Measurements from ENCODE around the gene ERGIC1. TPM values are rescaled to one million over a fixed set of nuclear protein-coding genes. Genes with fewer than 3 reads are reported as not detected.

The ERGIC1 gene
- total RNA-seq, 1 experiment from 2014 or later, result 77.0 TPM

DNA sequence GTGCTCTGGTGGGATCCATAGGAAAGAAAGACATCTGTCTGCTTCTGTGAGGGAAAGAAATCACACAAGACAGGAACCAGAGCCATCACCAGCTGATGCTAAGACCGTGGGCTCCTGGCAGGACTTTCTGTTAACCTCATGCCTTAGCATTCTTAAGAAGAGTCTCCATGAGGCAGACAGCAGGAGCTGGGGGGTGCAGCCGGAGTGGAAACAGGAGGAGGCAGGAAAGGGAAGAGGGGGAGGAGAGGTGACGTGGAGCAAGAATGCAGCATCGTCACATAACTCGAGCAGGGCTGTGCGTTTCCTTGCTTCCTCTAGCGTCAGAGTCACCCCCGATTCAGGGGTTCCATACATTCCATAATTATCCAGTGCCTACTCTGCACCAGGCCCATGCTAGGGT is 53.6 kb downstream of the ERGIC1 start:
- Mint-ChIP-seq H3K9me3 (peaks cover 0 to 4% of the 10 kb centered on the region in 2 experiments; a peak in 2 of 5 replicates), H3K4me1 (peaks cover 3 to 19% of the 10 kb centered on the region in 2 experiments), H3K36me3 (ENCODE audit: insufficient read depth in 1 of 3, low read depth in 3 of 3) (peaks cover 21 to 50% (median 43%) of the 10 kb centered on the region in 3 experiments), H3K27me3 (ENCODE audit: low read depth) (no peaks in the 10 kb centered on the region), H3K4me3 (no peak overlapping the region), H3K27ac (peak overlapping the region in 2 of 3 experiments; percentile 20 to 83; a peak in 4 of 7 replicates)
- no peak for DNase-seq
- H3K23ac ChIP-seq (ENCODE audit: insufficient read length, low read depth, low read length), result no peak overlapping the region
- H2BK20ac ChIP-seq (ENCODE audit: low read depth, low read length, poor library complexity, severe bottlenecking), result no peak overlapping the region
- no peak overlapping the region for H3K14ac ChIP-seq (ENCODE audit: insufficient read depth, low read length)
- H3K18ac ChIP-seq (ENCODE audit: insufficient read length, low read depth, low read length), result no peak overlapping the region
- H3T11ph ChIP-seq (ENCODE audit: low read length), result no peak overlapping the region
- no peak for TF ChIP-seq CTCF (conservative IDR thresholded peaks at IDR 0.05)
- H3K27me3 ChIP-seq (ENCODE audit: insufficient read depth, low read length), result no peaks in the 10 kb centered on the region
- H3K9ac ChIP-seq (ENCODE audit: extremely low read depth, insufficient read length, low read length), result no peak overlapping the region
- no peaks in the 10 kb centered on the region for H3K23me2 ChIP-seq (ENCODE audit: insufficient read length, low read depth, low read length, poor library complexity, severe bottlenecking)
- no peak overlapping the region for H2BK5ac ChIP-seq (ENCODE audit: insufficient read length, low read length)
- H3K79me1 ChIP-seq (ENCODE audit: insufficient read depth, low read depth, low read length, poor library complexity, severe bottlenecking), result peaks cover 2% of the 10 kb centered on the region
- no peak overlapping the region for H4K91ac ChIP-seq (ENCODE audit: insufficient read length, low read depth, low read length)
- H3K9me3 ChIP-seq (ENCODE audit: control insufficient read depth, low read depth, low read length), result no peaks in the 10 kb centered on the region
- H3K79me2 ChIP-seq (ENCODE audit: insufficient read depth, low read length), result no peaks in the 10 kb centered on the region
- no peak overlapping the region for H3K27ac ChIP-seq (ENCODE audit: insufficient read length, low read depth, low read length)
- H3K4ac ChIP-seq (ENCODE audit: low read depth, low read length), result no peak overlapping the region
- no peak overlapping the region for H2BK12ac ChIP-seq (ENCODE audit: insufficient read length, low read depth, low read length)
- H4K20me1 ChIP-seq (ENCODE audit: control insufficient read depth, insufficient read depth, insufficient read length), result peaks cover 3% of the 10 kb centered on the region
- no peak overlapping the region for H3K56ac ChIP-seq (ENCODE audit: insufficient read length, low read depth, low read length)
- no peak overlapping the region for H2BK120ac ChIP-seq (ENCODE audit: low read depth, low read length, poor library complexity, severe bottlenecking)
- H2AFZ ChIP-seq (ENCODE audit: low read length), result no peak overlapping the region
- no peak overlapping the region for H3K4me2 ChIP-seq (ENCODE audit: insufficient read depth, insufficient read length, low read length)
- H4K5ac ChIP-seq (ENCODE audit: insufficient read length, low read depth, low read length), result no peak overlapping the region
- H3K4me1 ChIP-seq (ENCODE audit: insufficient read depth, low read length), result no peaks in the 10 kb centered on the region
- H4K8ac ChIP-seq (replicated peaks; ENCODE audit: insufficient read length, low read depth, low read length), result no peak overlapping the region
- WGBS (ENCODE audit: extremely low coverage, insufficient read length, low lambda C conversion rate), result no CpG with 5 or more reads among the region's 8 CpGs
- H2AK5ac ChIP-seq (ENCODE audit: insufficient read length, low read length), result no peak overlapping the region
- H2BK15ac ChIP-seq (ENCODE audit: low read depth, low read length), result no peak overlapping the region

Data from H9 (cell line).